ACC112 (cell line): ENCODE measurements around the gene VAPB.
"Not testable (repeated sequence)": the region's sequence is repeated elsewhere in the genome, so short reads cannot be mapped to it uniquely, and the experiment has no call there.

Experiments
- H2AFZ ChIP-seq: fragments of 200-600 bp; sonication (generic); one replicate; pipeline ENCODE4 v1.6.0; 2017; ENCODE audit warnings: antibody characterized with exemption, low read length; ENCODE audit not compliant: unreplicated experiment
- H3K27ac ChIP-seq: fragments of 200-600 bp; sonication (generic); 2 replicates; pipeline ENCODE4 v1.5.1; 2014; ENCODE audit warnings: low read depth, mild to moderate bottlenecking, antibody characterized with exemption, low read length, moderate library complexity
- H3K27me3 ChIP-seq: fragments of 200-600 bp; sonication (generic); 2 replicates; pipeline ENCODE4 v1.6.1; 2014; ENCODE audit warnings: mild to moderate bottlenecking, antibody characterized with exemption, low read length, moderate library complexity, mixed read lengths; ENCODE audit not compliant: insufficient read depth
- H3K36me3 ChIP-seq: fragments of 200-600 bp; sonication (generic); 2 replicates; pipeline ENCODE4 v1.6.1; 2016; ENCODE audit warnings: mild to moderate bottlenecking, antibody characterized with exemption, low read length, moderate library complexity, mixed read lengths; ENCODE audit not compliant: insufficient read depth
- H3K4me1 ChIP-seq: fragments of 200-600 bp; sonication (generic); one replicate; pipeline ENCODE4 v1.6.1; 2016; ENCODE audit warnings: low read length, mixed read lengths; ENCODE audit not compliant: insufficient read depth, unreplicated experiment, control insufficient read depth
- H3K4me3 ChIP-seq: fragments of 200-600 bp; sonication (generic); 2 replicates; pipeline ENCODE4 v1.5.1; 2014; ENCODE audit warnings: mild to moderate bottlenecking, low read depth, low read length
- H3K79me2 ChIP-seq: fragments of 200-600 bp; sonication (generic); one replicate; pipeline ENCODE4 v1.6.0; 2016; ENCODE audit warnings: low read length; ENCODE audit not compliant: control insufficient read depth, unreplicated experiment, insufficient read depth

Gene VAPB

GRCh38 chr20:58420798-58421496 is 31.9 kb downstream of the VAPB start:
- no peak overlapping the region for H3K4me3 ChIP-seq
- no peaks in the 10 kb centered on the region for H3K27me3 ChIP-seq
- H2AFZ ChIP-seq: no peak overlapping the region
- no peak overlapping the region for H3K27ac ChIP-seq
- H3K4me1 ChIP-seq: peaks cover 10% of the 10 kb centered on the region
- peaks cover 20% of the 10 kb centered on the region for H3K36me3 ChIP-seq
- peaks cover 77% of the 10 kb centered on the region for H3K79me2 ChIP-seq

GRCh38 chr20:58421497-58421850 is 32.4 kb downstream of the VAPB start:
- Histone ChIP-seq H3K36me3 (peaks cover 23% of the 10 kb centered on the region), H3K27ac (no peak overlapping the region), H3K4me3 (no peak overlapping the region), H3K79me2 (peaks cover 77% of the 10 kb centered on the region), H2AFZ (no peak overlapping the region), H3K4me1 (peaks cover 10% of the 10 kb centered on the region), H3K27me3 (no peaks in the 10 kb centered on the region)

GRCh38 chr20:58424218-58424969 is 35.4 kb downstream of the VAPB start:
- no peak overlapping the region for H3K4me3 ChIP-seq
- peaks cover 19% of the 10 kb centered on the region for H3K36me3 ChIP-seq
- H3K4me1 ChIP-seq: peaks cover 10% of the 10 kb centered on the region
- no peak overlapping the region for H2AFZ ChIP-seq
- no peak overlapping the region for H3K27ac ChIP-seq
- H3K27me3 ChIP-seq: no peaks in the 10 kb centered on the region
- H3K79me2 ChIP-seq: peaks cover 83% of the 10 kb centered on the region

GRCh38 chr20:58427571-58427970 is 38.5 kb downstream of the VAPB start:
- not testable (repeated sequence) for H2AFZ ChIP-seq, H3K4me3 ChIP-seq, H3K27me3 ChIP-seq, H3K4me1 ChIP-seq, H3K27ac ChIP-seq
- H3K79me2 ChIP-seq: peaks cover 88% of the 10 kb centered on the region
- H3K36me3 ChIP-seq: peaks cover 21% of the 10 kb centered on the region

GRCh38 chr20:58428364-58428763 is 39.3 kb downstream of the VAPB start:
- no peaks in the 10 kb centered on the region for H3K27me3 ChIP-seq
- no peak overlapping the region for H3K27ac ChIP-seq
- peaks cover 92% of the 10 kb centered on the region for H3K79me2 ChIP-seq
- H3K4me1 ChIP-seq: peaks cover 15% of the 10 kb centered on the region
- no peak overlapping the region for H2AFZ ChIP-seq
- peaks cover 21% of the 10 kb centered on the region for H3K36me3 ChIP-seq
- H3K4me3 ChIP-seq: no peak overlapping the region

- Histone ChIP-seq H3K4me1 (peaks cover 24% of the 10 kb centered on the region), H3K4me3 (no peak overlapping the region), H2AFZ (no peak overlapping the region), H3K27ac (no peak overlapping the region), H3K27me3 (no peaks in the 10 kb centered on the region), H3K36me3 (peaks cover 19% of the 10 kb centered on the region), H3K79me2 (peaks cover 91% of the 10 kb centered on the region)
These were observed 40.3 kb downstream of the VAPB start for GRCh38 chr20:58429303-58429702.

- H3K36me3 ChIP-seq: peaks cover 8% of the 10 kb centered on the region
- no peaks in the 10 kb centered on the region for H3K27me3 ChIP-seq
- peaks cover 92% of the 10 kb centered on the region for H3K79me2 ChIP-seq
- peaks cover 24% of the 10 kb centered on the region for H3K4me1 ChIP-seq
- no peak overlapping the region for H2AFZ ChIP-seq
- H3K27ac ChIP-seq: no peak overlapping the region
- no peak overlapping the region for H3K4me3 ChIP-seq
These were observed 42.1 kb downstream of the VAPB start for GRCh38 chr20:58431134-58431533.

- Histone ChIP-seq H3K4me1 (peaks cover 24% of the 10 kb centered on the region), H3K27ac (no peak overlapping the region), H3K27me3 (no peaks in the 10 kb centered on the region), H2AFZ (no peak overlapping the region), H3K4me3 (no peak overlapping the region), H3K79me2 (peaks cover 90% of the 10 kb centered on the region), H3K36me3 (peaks cover 6% of the 10 kb centered on the region)
These were observed 43.3 kb downstream of the VAPB start for GRCh38 chr20:58432186-58432954.

- Histone ChIP-seq H3K27ac (no peak overlapping the region; the same call in 1 of the 2 replicates), H3K27me3 (no peaks in the 10 kb centered on the region), H3K4me1 (peaks cover 24% of the 10 kb centered on the region), H3K36me3 (peaks cover 8% of the 10 kb centered on the region), H2AFZ (no peak overlapping the region), H3K79me2 (peaks cover 90% of the 10 kb centered on the region), H3K4me3 (no peak overlapping the region)
These were observed 44.1 kb downstream of the VAPB start for GRCh38 chr20:58433029-58433647.

- H3K79me2 ChIP-seq: peaks cover 89% of the 10 kb centered on the region
- H2AFZ ChIP-seq: no peak overlapping the region
- no peak overlapping the region for H3K4me3 ChIP-seq
- peaks cover 8% of the 10 kb centered on the region for H3K36me3 ChIP-seq
- H3K27me3 ChIP-seq: no peaks in the 10 kb centered on the region
- no peak overlapping the region; the same call in 1 of the 2 replicates for H3K27ac ChIP-seq
- H3K4me1 ChIP-seq: peaks cover 24% of the 10 kb centered on the region
These were observed 44.7 kb downstream of the VAPB start for GRCh38 chr20:58433759-58434158.
